Upper lobe of right lung (tissue), 1 donor: ENCODE measurements around the gene MEG3. TPM values are rescaled to one million over a fixed set of nuclear protein-coding genes. Genes with fewer than 3 reads are reported as not detected.

Source experiments
- ATAC-seq: fragments of 200-7000 bp; cut with Tn5 transposase; one replicate; pipeline ENCODE4 v1.9.1; 2020; ENCODE audit warnings: mild to moderate bottlenecking, moderate library complexity
- DNase-seq: peaks from one replicate; pipeline ENCODE4 v3.0.0-alpha.2; 2020
- H3K27ac ChIP-seq: fragments of 200-600 bp; one replicate; pipeline ENCODE4 v1.8.0; 2022
- H3K27me3 ChIP-seq: fragments of 200-600 bp; one replicate; pipeline ENCODE4 v1.8.0; 2022; ENCODE audit warnings: mild to moderate bottlenecking
- H3K36me3 ChIP-seq: fragments of 200-600 bp; one replicate; pipeline ENCODE4 v1.8.0; 2022
- H3K4me1 ChIP-seq: fragments of 200-600 bp; one replicate; pipeline ENCODE4 v1.8.0; 2022
- H3K4me3 ChIP-seq: fragments of 200-600 bp; one replicate; pipeline ENCODE4 v1.8.0; 2022; ENCODE audit warnings: mild to moderate bottlenecking
- H3K9me3 ChIP-seq: fragments of 200-600 bp; one replicate; pipeline ENCODE4 v1.8.0; 2022
- CTCF ChIP-seq: fragments of 200-600 bp; IDR thresholded peaks from one replicate; pipeline ENCODE4 v1.8.0; 2022; ENCODE audit warnings: antibody characterized with exemption
- intact Hi-C: fragments of 100-400 bp; cut with DNase I; formaldehyde crosslinking; loops from one replicate; pipeline ENCODE4 v1.11.0; 2022
- total RNA-seq: library from RNA; stranded (reverse); fragmentation: NEBNext Ultra II Directional; extraction: Animal tissue kit (Norgen Biotek cat#: 25700); gene quantifications from one replicate; pipeline ENCODE4 v1.2.1, GENCODE V29; 2021
- donor health status: DM: no; HTN: yes; CAD: no; lungs with severe emphysema.

The MEG3 gene
- total RNA-seq, 1 donor from 2014 or later = 15.6 TPM

GRCh38 chr14:100810435-100810834 is 15.5 kb upstream of the MEG3 start:
- TF ChIP-seq CTCF = no peak
- Histone ChIP-seq H3K4me1 (no peaks in the 10 kb centered on the region), H3K4me3 (no peak overlapping the region), H3K9me3 (no peaks in the 10 kb centered on the region), H3K27ac (no peak overlapping the region), H3K36me3 (no peaks in the 10 kb centered on the region), H3K27me3 (peaks cover 12% of the 10 kb centered on the region)
- no peak for DNase-seq
- ATAC-seq = no peak
- intact Hi-C loops = no loop called here

GRCh38 chr14:100810861-100811461 is 15.0 kb upstream of the MEG3 start:
- Histone ChIP-seq H3K9me3 (no peaks in the 10 kb centered on the region), H3K36me3 (no peaks in the 10 kb centered on the region), H3K4me1 (no peaks in the 10 kb centered on the region), H3K4me3 (no peak overlapping the region), H3K27me3 (peaks cover 12% of the 10 kb centered on the region), H3K27ac (no peak overlapping the region)
- intact Hi-C loops = no loop called here
- DNase-seq (no peak), ATAC-seq (no peak)
- TF ChIP-seq CTCF = no peak

GRCh38 chr14:100813291-100813690 is 12.6 kb upstream of the MEG3 start:
- no peaks in the 10 kb centered on the region for H3K4me1 ChIP-seq
- peaks cover 12% of the 10 kb centered on the region for H3K27me3 ChIP-seq
- no peak for ATAC-seq
- no peaks in the 10 kb centered on the region for H3K36me3 ChIP-seq
- no peak overlapping the region for H3K4me3 ChIP-seq
- no peaks in the 10 kb centered on the region for H3K9me3 ChIP-seq
- DNase-seq = no peak
- TF ChIP-seq CTCF = no peak
- no peak overlapping the region for H3K27ac ChIP-seq
- intact Hi-C loops = no loop called here

- ATAC-seq = no peak
- intact Hi-C loops = no loop called here
- Histone ChIP-seq H3K27ac (no peak overlapping the region), H3K27me3 (peaks cover 10% of the 10 kb centered on the region), H3K9me3 (no peaks in the 10 kb centered on the region), H3K36me3 (no peaks in the 10 kb centered on the region), H3K4me1 (no peaks in the 10 kb centered on the region), H3K4me3 (no peak overlapping the region)
- no peak for DNase-seq
- TF ChIP-seq CTCF = no peak
Measured at GRCh38 chr14:100815478-100816285, 10.2 kb upstream of the MEG3 start.

- intact Hi-C loops = no loop called here
- Histone ChIP-seq H3K27ac (no peak overlapping the region), H3K4me1 (no peaks in the 10 kb centered on the region), H3K27me3 (peaks cover 3% of the 10 kb centered on the region), H3K4me3 (no peak overlapping the region), H3K9me3 (no peaks in the 10 kb centered on the region), H3K36me3 (no peaks in the 10 kb centered on the region)
- no peak for TF ChIP-seq CTCF
- no peak for ATAC-seq
- no peak for DNase-seq
Measured at GRCh38 chr14:100816286-100816949, 9.5 kb upstream of the MEG3 start.
